Muscle layer of colon (tissue), 2 donors: ENCODE results near the gene WWOX.

Experiments
- H3K27ac ChIP-seq: one replicate; pipeline ENCODE4 v1.7.0; 2013; ENCODE audit warnings: low read depth, mild to moderate bottlenecking, low read length, moderate library complexity
- H3K27me3 ChIP-seq, 2 donors: one replicate each; pipeline ENCODE4 v1.7.0; 2013; ENCODE audit warnings: low read length in 2 of 2, mild to moderate bottlenecking in 2 of 2; ENCODE audit not compliant: insufficient read depth in 2 of 2, control insufficient read depth in 1 of 2
- H3K36me3 ChIP-seq: one replicate; pipeline ENCODE4 v1.7.0; 2013; ENCODE audit warnings: mild to moderate bottlenecking, low read length; ENCODE audit not compliant: insufficient read depth
- H3K4me1 ChIP-seq: one replicate; pipeline ENCODE4 v1.7.0; 2013; ENCODE audit warnings: mild to moderate bottlenecking, low read length; ENCODE audit not compliant: insufficient read depth
- H3K4me3 ChIP-seq, 2 donors: one replicate each; pipeline ENCODE4 v1.7.0; 2013; ENCODE audit warnings: low read length in 2 of 2, low read depth in 1 of 2, mild to moderate bottlenecking in 1 of 2, moderate library complexity in 1 of 2
- H3K9ac ChIP-seq: one replicate; pipeline ENCODE4 v1.7.0; 2013; ENCODE audit warnings: low read length
- H3K9me3 ChIP-seq: one replicate; pipeline ENCODE4 v1.7.0; 2013; ENCODE audit warnings: mild to moderate bottlenecking, low read length
- donor health status: abdominal sarcoma.
- donor health status: Adenocarcinoma of cecum.

Gene WWOX

DNA sequence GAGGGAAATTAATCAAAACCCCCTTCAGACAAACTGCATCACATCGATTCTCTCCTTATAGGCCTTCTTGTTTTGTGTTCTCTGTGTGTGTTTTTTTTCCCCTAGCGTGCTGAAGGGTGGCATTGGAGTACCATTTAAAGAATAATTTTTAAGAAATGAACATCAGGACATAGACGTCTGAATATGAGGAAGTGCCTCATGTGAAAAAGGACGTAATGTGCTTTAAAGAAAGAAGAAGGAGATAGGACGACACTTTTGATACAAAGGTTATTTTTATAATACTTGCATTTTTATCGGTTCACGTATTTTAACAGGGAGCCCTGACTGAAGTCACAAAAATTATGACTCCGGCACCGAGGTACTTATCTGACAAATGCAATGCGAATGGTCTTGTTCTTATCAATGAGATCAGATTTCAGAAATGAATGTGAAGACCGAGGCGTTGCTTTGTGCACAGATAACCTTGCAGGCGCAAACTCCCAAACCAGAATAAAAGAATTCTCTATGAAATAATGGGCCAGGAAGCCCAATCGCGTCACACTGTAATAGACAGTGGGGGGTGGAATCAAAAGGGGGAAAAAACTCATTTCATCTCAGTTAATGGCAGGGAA lies 894.8 kb downstream of the WWOX start:
- peaks cover 6% of the 10 kb centered on the region for H3K4me1 ChIP-seq

DNA sequence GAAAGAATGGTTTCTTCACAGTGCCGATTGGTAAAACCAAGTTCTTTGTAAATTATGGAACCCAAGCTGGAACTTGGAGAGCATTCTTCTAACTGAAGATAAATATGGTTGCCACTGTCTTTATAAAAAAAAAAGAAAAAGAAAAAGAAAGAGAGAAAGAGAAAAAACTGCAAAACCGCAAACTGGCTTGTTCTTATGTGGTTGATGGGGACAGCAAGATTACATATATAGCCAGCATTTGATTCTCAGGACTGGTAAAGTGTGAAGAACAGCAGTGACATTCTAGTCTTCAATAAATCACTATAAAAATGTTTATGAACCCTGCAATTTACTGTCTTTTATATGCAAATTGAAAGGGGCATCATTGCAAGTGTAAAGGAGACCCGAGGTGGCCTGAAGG lies 896.0 kb downstream of the WWOX start:
- Histone ChIP-seq H3K27me3 (no peaks in the 10 kb centered on the region), H3K9ac (no peak overlapping the region), H3K9me3 (no peaks in the 10 kb centered on the region), H3K36me3 (no peaks in the 10 kb centered on the region), H3K4me3 (no peak overlapping the region), H3K4me1 (peaks cover under 1% of the 10 kb centered on the region), H3K27ac (no peak overlapping the region)

More for the DNA sequence above, 894.8 kb downstream of the WWOX start:
- Histone ChIP-seq H3K9me3 (no peaks in the 10 kb centered on the region), H3K4me3 (no peak overlapping the region), H3K27ac (no peak overlapping the region), H3K27me3 (no peaks in the 10 kb centered on the region), H3K9ac (no peak overlapping the region), H3K36me3 (no peaks in the 10 kb centered on the region)

DNA sequence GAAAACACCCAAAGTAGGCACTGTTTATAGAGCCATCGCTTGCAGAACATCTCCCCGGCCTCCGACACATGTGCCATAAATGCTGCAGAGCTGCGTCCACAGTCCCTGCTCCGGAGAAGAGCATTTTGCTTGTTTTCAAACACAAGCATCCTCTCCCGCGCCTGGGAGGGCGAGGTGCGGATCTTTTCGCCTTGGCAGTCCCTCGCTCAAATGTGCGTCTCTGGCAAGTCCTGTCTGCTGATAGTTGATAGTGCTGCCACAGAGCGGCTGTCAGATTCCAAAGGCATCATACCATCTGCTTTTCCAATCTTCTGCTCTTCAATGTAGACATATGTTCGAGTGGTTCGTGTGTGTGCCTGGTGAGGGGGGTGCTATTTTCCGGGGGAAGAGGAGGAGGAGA lies 897.3 kb downstream of the WWOX start:
- Histone ChIP-seq H3K9ac (no peak overlapping the region), H3K9me3 (no peaks in the 10 kb centered on the region)

DNA sequence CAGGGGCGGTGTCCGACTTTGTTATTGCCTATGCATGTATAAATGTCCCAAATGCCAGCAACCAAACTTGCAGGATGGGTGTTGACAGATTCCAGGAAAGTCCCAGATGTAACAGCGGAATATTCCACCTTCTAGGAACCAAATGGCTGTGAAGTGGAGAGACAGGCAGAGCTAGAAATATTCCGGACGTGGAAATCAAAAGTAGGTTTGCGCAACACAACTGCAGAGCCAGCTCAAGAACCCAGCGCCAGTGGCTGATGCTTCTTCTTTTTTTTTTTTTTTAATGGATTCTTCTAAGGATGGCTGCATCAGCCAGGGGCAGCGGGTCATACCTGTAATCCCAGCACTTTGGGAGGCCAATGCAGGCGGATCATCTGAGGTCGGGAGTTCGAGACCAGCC lies 899.4 kb downstream of the WWOX start:
- H3K9me3 ChIP-seq, result no peaks in the 10 kb centered on the region
- no peak overlapping the region for H3K4me3 ChIP-seq
- no peaks in the 10 kb centered on the region for H3K27me3 ChIP-seq
- no peak overlapping the region for H3K27ac ChIP-seq
- H3K36me3 ChIP-seq, result no peaks in the 10 kb centered on the region
- H3K9ac ChIP-seq, result no peak overlapping the region
- H3K4me1 ChIP-seq, result no peaks in the 10 kb centered on the region

More for the DNA sequence above, 897.3 kb downstream of the WWOX start:
- no peaks in the 10 kb centered on the region for H3K36me3 ChIP-seq
- H3K27me3 ChIP-seq, result no peaks in the 10 kb centered on the region
- no peaks in the 10 kb centered on the region for H3K4me1 ChIP-seq
- no peak overlapping the region for H3K4me3 ChIP-seq
- H3K27ac ChIP-seq, result no peak overlapping the region

DNA sequence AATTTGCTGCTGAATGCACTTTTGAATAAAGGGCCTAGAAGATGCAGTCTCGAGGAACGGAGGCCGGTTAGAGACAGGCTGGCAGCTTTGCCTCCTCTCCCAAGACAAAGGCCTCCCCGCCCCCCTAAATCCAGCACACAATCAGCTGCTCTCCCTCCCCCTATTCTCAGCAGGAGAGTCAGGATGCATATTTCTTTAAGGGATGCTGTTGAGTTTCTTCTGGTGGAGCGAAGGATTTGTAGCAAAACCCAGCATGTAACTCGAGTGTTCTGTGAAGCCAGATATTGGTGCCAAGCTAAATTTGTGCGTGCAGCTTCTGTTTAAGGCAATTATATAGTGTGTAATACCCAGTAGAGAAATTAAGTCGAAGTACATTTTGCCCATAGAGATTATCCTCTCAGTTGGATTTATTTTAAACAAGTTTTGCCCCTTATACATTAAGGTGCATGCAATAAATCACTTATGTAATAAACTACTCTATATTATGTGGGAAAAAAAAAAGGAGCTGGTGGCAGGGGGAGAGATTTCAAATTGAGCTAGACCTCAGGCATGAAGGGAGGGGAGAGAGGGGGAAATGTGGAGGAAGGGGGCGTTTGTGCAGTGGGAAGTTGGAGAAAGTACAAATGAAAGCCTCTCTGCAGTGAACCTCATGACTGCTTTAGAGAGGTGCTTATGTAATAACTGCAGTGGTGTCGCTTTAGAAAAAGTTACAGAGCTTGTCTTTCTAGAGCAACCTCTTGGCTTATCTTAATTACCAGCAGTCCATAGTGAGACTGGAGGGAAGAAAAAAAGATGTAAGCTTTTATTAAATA lies 901.9 kb downstream of the WWOX start:
- no peak overlapping the region for H3K9ac ChIP-seq
- no peaks in the 10 kb centered on the region for H3K27me3 ChIP-seq
- no peaks in the 10 kb centered on the region for H3K36me3 ChIP-seq
- H3K4me3 ChIP-seq, result no peak overlapping the region
- no peak overlapping the region for H3K27ac ChIP-seq
- H3K9me3 ChIP-seq, result no peaks in the 10 kb centered on the region
- no peaks in the 10 kb centered on the region for H3K4me1 ChIP-seq

DNA sequence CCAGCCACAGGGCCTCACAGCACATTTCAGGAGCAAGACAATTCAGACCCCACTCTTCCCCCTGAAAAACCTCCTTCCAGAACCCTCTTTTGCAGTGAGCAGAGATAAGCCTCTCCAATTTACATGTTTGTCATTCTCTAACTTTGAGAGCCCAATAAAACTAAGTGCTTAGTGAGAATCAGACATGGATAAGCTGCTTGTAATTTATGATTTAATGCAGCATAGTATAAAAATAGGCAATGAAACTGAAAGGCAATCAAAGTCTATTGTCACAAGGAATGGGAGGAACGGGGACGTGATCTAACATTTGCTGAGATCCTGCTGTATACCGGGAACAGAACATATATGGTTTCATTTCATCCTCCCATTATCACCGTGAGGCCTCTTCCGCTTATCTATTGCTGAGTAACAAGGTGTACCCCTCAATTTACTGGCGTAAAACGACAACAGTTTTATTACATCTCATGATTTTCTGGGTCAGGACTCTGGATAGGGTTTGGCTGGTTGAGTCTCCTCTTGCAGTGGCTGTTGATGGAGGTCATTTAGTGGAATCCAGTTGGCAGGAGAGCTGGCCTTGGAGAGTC lies 903.7 kb downstream of the WWOX start:
- Histone ChIP-seq H3K9ac (no peak overlapping the region), H3K36me3 (no peaks in the 10 kb centered on the region), H3K27me3 (no peaks in the 10 kb centered on the region), H3K27ac (no peak overlapping the region), H3K9me3 (no peaks in the 10 kb centered on the region), H3K4me3 (no peak overlapping the region), H3K4me1 (no peaks in the 10 kb centered on the region)

DNA sequence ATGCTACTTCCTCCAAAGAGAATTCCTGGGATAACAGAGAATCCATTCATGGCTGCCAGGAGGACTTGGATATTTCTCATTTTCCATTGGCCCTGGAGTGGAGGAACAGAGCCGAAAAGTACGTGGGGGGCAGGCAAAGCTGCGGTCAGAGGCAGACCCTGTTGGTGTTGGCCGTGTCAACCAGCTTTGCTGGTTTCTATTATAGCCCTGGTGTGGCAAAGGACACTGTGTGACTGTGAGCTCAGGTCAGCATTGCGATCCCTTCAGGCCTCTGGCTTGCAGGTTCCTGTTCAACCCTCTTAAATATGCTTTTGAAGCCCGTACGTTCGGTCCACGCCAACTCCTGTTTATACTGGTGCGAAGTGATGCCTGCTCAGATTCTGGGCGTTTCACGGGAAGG lies 904.9 kb downstream of the WWOX start:
- no peak overlapping the region for H3K4me3 ChIP-seq
- H3K27me3 ChIP-seq, result no peaks in the 10 kb centered on the region
- H3K9ac ChIP-seq, result no peak overlapping the region
- H3K36me3 ChIP-seq, result no peaks in the 10 kb centered on the region
- no peaks in the 10 kb centered on the region for H3K4me1 ChIP-seq
- H3K27ac ChIP-seq, result no peak overlapping the region
- H3K9me3 ChIP-seq, result no peaks in the 10 kb centered on the region

DNA sequence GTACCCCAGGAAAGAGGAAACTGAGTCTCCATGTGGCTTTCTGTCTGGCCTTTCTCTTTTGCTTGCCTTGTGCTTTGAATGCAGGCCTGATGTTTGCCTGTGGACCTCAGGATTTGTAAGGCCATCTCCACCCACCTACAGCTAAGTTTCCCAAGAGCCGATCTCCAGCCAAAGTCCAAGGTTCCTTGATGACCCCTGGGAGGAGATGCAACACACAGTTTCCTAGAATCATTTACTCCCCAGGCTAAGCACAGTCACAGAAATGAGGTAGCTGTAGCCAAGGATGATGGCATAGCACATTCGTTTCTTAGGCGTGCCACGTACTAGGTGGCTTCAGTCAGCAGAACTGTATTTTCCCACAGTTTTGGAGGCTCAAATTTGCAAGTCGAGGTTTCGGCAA lies 905.6 kb downstream of the WWOX start:
- Histone ChIP-seq H3K36me3 (no peaks in the 10 kb centered on the region), H3K27me3 (no peaks in the 10 kb centered on the region), H3K4me3 (no peak overlapping the region), H3K27ac (no peak overlapping the region), H3K9me3 (no peaks in the 10 kb centered on the region), H3K4me1 (no peaks in the 10 kb centered on the region), H3K9ac (no peak overlapping the region)

DNA sequence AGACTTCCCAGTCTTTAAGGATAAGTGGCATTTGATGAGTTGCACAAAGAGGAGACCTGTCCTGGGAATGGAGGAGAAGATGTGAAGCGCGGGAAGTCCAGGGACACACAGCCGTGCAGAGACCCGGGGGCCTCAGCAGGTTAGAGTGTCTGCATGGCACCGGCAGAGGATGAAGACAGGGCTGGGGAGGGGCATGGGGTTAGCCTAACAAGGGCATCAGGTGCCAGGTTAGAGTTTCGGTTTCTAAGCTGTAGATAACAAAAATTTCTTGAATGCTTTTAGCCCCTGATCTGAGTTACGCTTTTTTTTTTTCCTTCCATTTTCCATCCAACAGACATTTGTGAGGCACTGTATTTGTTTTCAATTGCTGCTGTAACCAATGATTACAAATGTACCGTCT lies 906.8 kb downstream of the WWOX start:
- H3K9ac ChIP-seq, result no peak overlapping the region
- H3K27ac ChIP-seq, result no peak overlapping the region
- no peaks in the 10 kb centered on the region for H3K27me3 ChIP-seq
- no peaks in the 10 kb centered on the region for H3K4me1 ChIP-seq
- no peaks in the 10 kb centered on the region for H3K36me3 ChIP-seq
- H3K4me3 ChIP-seq, result no peak overlapping the region
- H3K9me3 ChIP-seq, result no peaks in the 10 kb centered on the region

DNA sequence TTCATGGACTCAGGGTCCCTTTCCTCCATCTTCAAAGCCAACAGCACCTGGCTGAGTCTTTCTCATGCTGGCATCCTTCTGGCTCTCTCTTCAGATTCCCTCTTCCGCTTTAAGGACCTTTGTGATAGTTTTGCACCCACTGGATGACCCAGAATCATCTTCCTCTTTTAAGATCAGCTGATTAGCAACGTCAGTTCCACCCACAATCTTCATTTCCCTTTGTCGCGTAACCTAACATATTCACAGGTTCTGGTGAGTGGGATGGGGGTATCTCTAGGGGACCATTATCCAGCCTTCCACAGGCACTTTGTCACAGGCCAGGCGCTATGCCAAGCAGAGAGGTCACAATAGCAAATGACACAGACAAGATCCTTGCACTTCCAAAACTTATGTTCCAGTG lies 907.3 kb downstream of the WWOX start:
- Histone ChIP-seq H3K9me3 (no peaks in the 10 kb centered on the region), H3K9ac (no peak overlapping the region), H3K36me3 (no peaks in the 10 kb centered on the region), H3K27me3 (no peaks in the 10 kb centered on the region), H3K4me3 (no peak overlapping the region), H3K27ac (no peak overlapping the region), H3K4me1 (no peaks in the 10 kb centered on the region)

DNA sequence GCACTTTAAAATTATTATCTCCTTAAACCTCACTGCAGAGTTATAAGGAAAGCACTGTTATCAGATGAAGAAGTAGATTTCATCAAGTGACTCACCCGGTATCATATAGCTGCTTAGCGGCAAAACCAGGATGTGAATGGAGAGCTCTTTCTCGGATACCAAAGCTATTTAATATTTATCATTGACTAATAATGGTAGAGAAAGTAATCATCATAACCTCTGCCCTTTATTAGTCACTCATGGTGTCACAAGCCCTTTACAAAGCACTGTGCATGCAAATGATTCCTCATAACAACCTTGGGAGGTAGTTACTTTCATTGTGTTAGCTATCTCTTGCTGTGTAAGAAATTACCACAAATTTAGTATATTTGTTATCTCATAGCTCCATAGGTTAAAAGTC lies 908.2 kb downstream of the WWOX start:
- H3K36me3 ChIP-seq, result no peaks in the 10 kb centered on the region
- no peaks in the 10 kb centered on the region for H3K27me3 ChIP-seq
- no peaks in the 10 kb centered on the region for H3K9me3 ChIP-seq
- H3K4me1 ChIP-seq, result no peaks in the 10 kb centered on the region
- H3K27ac ChIP-seq, result no peak overlapping the region
- no peak overlapping the region for H3K4me3 ChIP-seq
- no peak overlapping the region for H3K9ac ChIP-seq
